Occipital lobe (tissue), 2 donors: ENCODE results near the gene SPTLC2. TPM values are rescaled to one million over a fixed set of nuclear protein-coding genes. Genes with fewer than 3 reads are reported as not detected.
"Not testable (repeated sequence)": the region's sequence is repeated elsewhere in the genome, so short reads cannot be mapped to it uniquely, and the experiment has no call there.

Source experiments
- DNase-seq: peaks from one replicate; lab custom pipeline; 2025; lab: John Stamatoyannopoulos, UW
- total RNA-seq: library from RNA; depleted of rRNA; stranded (reverse); fragments of >200 nt; gene quantifications from one replicate; pipeline ENCODE4 v1.2.3, GENCODE V29; 2014

SPTLC2 gene
- 29.2 TPM for total RNA-seq

- DNase-seq, result peak; percentile 99
Measured at GRCh38 chr14:77616454-77617229, at the start of gene SPTLC2. TSS of gene SPTLC2 (minus strand) at chr14:77616637. CDS start at chr14:77616579, 58 bp downstream.

GRCh38 chr14:77663293-77663692 lies 46.9 kb upstream of the SPTLC2 start:
- no peak for DNase-seq

DNA sequence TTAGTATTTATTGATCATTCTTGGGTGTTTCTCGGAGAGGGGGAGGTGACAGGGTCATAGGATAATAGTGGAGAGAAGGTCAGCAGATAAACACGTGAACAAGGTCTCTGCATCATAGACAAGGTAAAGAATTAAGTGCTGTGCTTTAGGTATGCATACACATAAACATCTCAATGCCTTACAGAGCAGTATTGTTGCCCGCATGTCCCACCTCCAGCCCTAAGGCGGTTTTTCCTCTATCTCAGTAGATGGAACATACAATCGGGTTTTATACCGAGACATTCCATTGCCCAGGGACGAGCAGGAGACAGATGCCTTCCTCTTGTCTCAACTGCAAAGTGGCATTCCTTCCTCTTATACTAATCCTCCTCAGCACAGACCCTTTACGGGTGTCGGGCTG lies 45.1 kb upstream of the SPTLC2 start:
- not testable (repeated sequence) for DNase-seq

DNA sequence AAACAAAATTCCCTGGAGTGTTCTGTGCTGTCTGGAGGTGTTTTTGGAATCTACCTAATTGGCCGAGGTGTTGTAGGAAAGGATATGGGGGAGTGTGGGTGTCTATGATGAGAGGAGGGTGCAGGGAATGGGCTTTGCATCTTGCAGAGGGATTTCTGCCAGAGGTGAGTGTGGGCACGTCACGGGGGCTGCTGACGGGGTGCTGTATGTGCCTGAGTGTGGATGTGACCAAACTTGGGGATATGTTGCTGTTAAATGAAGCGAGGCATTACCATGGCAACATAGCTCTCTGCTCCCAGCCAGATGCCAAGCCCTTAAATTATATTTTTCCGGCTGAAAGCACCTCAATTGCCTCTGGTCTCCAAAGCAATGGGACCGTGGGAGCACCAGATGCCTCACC lies 44.3 kb upstream of the SPTLC2 start:
- peak; percentile 63 for DNase-seq

DNA sequence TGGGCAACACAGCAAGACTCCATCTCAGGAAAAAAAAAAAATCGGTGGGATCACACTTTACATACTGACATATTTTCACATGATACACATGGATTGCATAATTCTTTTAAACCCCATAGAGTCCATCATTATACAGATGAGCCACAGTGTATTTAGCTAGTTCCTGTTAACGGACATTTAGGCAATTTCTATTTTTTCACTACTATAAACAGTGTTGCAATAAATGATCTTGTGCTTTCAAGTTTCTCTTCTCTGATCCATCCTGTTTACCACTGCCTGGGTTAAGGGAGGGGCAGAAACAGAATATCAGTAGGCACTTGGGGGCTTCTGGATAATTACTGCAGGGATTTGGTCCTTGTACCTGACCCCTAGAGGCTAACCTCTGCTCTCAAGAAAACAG lies 43.4 kb upstream of the SPTLC2 start:
- no peak for DNase-seq

DNA sequence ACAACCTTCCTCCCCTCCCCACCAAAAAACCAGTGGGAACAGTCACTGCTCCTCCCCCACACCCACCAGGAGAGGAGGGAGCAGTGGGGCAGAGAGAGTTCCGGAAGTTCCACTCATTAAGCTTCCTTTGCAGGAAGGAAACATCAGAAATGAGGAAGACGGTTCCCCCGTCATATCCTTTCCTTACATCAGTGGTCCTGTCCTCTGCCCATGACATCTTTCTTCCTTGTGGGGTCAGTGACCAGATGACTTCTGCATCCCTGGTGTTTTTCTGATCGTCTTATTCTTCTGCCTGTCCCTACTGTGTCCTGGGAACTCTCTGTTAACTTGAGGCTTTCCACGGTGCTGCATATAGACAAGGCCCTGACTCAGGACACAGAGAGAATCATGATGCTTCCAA lies 40.8 kb upstream of the SPTLC2 start:
- no peak for DNase-seq

- DNase-seq, result no peak
Measured at GRCh38 chr14:77654001-77654441, 37.6 kb upstream of the SPTLC2 start.

DNA sequence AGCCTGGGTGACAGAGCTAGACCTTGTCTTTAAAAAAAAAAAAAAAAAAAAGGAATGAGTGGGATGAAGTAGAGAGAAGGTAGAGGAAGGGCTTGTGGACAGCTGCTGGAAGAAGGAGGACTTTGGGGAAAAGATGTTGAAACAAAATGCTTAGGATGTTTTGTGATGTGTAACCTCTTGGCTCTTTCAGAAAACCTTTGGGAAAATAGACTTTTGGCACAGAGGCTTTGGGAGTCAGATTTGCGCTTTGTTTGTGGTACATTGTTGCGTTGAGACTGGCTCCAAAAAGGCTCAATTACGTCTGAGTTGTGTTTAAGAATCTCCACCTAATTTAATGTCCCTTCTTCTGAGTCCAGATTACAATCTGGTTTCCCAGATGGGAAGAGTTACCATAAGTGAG lies 32.9 kb upstream of the SPTLC2 start:
- no peak for DNase-seq

- no peak for DNase-seq
Measured at GRCh38 chr14:77648520-77649200, 32.2 kb upstream of the SPTLC2 start.

DNA sequence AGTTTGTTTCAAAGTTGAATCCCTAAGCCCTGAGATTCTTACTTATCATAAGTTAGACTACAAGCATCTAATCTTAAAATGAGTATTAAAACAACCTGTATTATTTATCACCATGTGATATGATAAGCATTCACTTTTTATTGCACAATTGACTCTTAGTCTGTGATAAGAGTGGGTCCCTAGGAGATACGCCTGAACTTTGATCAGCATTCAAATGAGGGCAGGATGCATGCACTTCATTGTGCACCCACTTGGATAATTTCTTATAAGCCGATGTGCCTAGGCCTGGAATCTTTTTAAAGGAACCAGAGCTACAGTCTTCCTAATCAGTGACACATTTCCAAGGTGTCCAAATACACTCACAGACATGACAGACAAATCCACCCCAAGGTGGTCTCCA lies 31.4 kb upstream of the SPTLC2 start:
- no peak for DNase-seq

DNA sequence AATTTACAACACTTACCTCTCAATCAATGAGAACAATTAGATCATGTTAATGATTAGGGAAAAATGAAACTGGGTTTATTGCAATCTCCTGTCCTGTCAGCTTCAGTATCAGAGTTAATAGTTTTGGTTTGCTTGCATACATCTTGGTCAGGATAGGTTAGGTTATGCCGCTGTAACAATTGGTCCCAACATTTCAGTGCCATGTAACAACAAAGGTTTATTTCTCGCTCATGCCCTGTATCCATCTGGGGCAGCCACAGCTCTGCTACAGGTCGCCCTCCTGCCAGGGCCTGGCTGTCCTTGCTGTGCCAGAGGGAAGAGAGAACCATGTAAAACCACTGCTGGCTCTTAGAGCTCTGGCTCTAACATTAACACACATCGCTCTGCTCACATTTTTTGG lies 30.5 kb upstream of the SPTLC2 start:
- no peak for DNase-seq

- DNase-seq, result no peak
Measured at GRCh38 chr14:77645520-77646230, 29.2 kb upstream of the SPTLC2 start.

GRCh38 chr14:77642407-77642806 lies 26.0 kb upstream of the SPTLC2 start:
- no peak for DNase-seq

- DNase-seq, result peak; percentile 52
Measured at GRCh38 chr14:77641534-77642341, 25.3 kb upstream of the SPTLC2 start.

DNA sequence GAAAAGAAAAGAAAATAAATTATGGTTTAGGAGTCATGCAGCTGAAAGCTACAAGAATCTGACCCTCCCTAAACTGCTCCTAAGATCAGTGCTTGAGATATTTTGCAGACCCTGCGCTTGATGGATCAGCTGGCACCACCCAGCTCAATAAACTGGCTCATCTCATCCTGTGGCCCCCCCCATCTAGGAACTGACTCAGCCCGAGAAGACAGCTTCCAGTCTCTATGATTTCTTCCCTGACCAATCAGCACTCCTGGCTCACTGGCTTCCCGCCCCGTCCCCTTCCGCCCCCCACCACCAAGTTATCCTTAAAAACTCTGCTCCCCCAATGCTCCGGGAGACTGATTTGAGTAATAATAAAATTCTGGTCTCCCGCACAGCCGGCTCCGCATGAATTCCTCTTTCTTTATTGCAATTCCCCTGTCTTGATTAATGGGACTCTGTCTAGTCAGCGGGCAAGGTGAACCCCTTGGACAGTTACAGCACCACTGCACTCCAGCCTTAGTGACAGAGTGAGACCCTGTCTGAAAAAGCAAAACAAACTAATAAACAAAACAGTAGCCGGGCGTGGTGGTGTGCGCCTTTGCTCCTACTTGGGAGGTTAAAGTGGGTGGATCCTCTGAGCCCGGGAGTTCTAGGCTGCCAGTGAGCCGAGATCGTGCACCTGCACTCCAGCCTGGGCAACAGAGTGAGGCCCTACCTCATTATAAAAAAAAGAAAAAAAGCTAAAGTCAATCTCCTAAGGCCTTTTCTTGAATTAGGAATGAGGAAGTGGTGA lies 24.5 kb upstream of the SPTLC2 start:
- no peak for DNase-seq

- DNase-seq, result no peak
Measured at GRCh38 chr14:77638771-77639171, 22.3 kb upstream of the SPTLC2 start.

GRCh38 chr14:77635869-77636268 lies 19.4 kb upstream of the SPTLC2 start:
- DNase-seq, result not testable (repeated sequence)

DNA sequence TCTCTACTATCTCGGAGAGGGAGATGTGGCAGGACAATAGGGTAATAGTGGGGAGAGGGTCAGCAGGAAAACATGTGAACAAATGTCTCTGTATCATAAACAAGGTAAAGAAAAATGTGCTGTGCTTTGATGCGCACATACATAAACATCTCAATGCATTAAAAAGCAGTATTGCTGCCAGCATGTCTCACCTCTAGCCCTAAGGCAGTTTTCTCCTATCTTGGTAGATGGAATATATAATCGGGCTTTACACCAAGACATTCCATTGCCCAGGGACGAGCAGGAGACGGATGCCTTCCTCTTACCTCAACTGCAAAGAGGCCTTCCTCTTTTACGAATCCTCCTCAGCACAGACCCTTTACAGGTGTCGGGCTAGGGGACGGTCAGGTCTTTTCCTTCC lies 19.0 kb upstream of the SPTLC2 start:
- not testable (repeated sequence) for DNase-seq

DNA sequence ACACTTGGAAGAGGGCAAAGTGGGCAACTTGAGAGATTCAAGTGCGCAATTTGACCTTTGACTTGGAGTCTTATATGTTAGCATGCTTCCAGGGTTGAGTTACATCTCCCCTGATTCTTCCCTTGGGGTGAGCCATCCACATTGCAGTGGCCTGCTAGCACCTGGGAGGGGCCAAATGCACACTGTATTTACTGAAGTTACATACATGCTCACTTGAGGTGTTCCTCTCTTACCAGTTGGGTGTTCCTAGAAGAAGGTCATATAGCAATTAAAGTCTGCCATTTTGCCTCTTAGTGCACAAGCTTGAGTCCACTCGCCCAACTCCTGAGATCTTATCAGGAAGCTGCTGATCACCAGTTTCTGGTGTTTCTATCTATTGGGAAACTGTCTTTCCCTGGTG lies 13.7 kb upstream of the SPTLC2 start:
- DNase-seq, result no peak

DNA sequence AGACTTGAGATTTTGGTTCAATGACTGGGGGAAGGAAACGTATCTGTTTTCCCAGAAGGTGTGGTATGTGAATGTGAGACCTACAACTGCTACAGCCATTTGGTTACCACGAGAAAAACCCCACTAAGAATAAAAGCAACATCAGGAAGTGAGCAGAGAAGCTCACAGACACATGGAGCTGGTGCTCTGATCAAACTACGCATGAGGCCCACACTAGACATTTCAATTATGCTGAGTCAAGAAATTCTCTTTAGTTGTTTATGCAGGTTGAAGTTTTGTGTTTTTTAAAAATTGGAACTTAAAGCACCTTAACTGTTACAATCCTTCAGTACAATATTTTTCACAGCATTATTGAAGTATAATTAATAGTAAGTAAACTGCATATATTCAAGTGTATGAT lies 8.9 kb upstream of the SPTLC2 start:
- DNase-seq, result no peak

DNA sequence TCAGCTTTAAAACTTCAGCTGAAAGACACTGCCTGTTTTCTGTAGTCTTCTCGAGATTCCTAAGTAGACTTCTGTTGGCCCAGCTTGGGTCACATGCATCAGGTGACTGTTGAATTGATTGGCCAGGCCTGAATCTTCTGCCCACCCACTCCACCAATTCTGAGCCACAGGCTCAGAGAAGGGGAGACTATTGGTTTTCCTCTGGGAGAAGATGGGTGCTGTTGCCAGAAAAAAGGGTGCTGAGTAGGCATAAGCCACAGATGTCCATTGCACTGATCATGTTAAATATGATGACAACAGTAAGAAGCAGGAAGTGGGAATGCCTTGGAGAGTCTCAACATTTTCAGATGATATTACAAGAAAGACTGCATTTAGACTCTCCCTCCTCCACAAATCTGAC lies 6.8 kb upstream of the SPTLC2 start:
- DNase-seq, result no peak
